K562 (cell line): ENCODE measurements around the gene VWA3A. TPM values are rescaled to one million over a fixed set of nuclear protein-coding genes. Genes with fewer than 3 reads are reported as not detected.

ENCODE experiments used
- ATAC-seq: fragments of 200-7000 bp; cut with Tn5 transposase; 3 replicates; pipeline ENCODE4 v1.9.1; 2020; ENCODE audit warnings: moderate library complexity
- BruUV-seq: library from RNA; stranded (reverse); fragments of 400-500 nt; replicated peaks from 2 replicates; lab custom pipeline; 2021; lab: Mats Ljungman, UMichigan
- CTCF ChIA-PET: fragments of 300-600 bp; formaldehyde crosslinking; extraction: SDS; loops from one replicate; lab custom pipeline; 2021; ENCODE audit warnings: low intra/inter-chr PET ratio; lab: Yijun Ruan, JAX
- POLR2A ChIA-PET: fragments of 300-600, 350-650 bp; sonication (Branson Sonifier 250); formaldehyde crosslinking; extraction: SDS; loops from one replicate; lab custom pipeline; 2021; ENCODE audit warnings: antibody characterized with exemption, inconsistent platforms; lab: Yijun Ruan, JAX
- DNase-seq, 4 experiments: peaks; one replicate each; pipeline versions ENCODE4 v3.0.0 to v3.0.0-alpha.2; 2011 to 2018; ENCODE audit warnings: low spot score in 3 of 4, mixed read lengths in 3 of 4; ENCODE audit errors: extremely low read depth in 1 of 4
- FAIRE-seq: peaks from 2 replicates; lab custom pipeline; 2011; peaks lifted over from hg19 to GRCh38; lab: Jason Lieb, UNC
- H2AFZ ChIP-seq: 2 replicates; pipeline ENCODE4 v1.6.0; 2011; ENCODE audit warnings: low read depth, low read length, control low read depth, inconsistent platforms
- H3K27ac ChIP-seq: fragments of 200-600 bp; 3 replicates; pipeline ENCODE4 v1.8.0; 2011; ENCODE audit warnings: low read depth, mild to moderate bottlenecking, control low read depth, inconsistent platforms, low read length, moderate library complexity, mixed read lengths; ENCODE audit errors: extremely low read depth
- H3K27me3 ChIP-seq, 2 experiments: fragments of 300-600 bp in 1 of 2; 2 replicates in 1 of 2; 3 replicates in 1 of 2; pipeline versions ENCODE4 v1.6.0 to v1.8.0; 2011; ENCODE audit warnings: inconsistent platforms in 2 of 2, low read length in 2 of 2, mild to moderate bottlenecking in 1 of 2, mixed read lengths in 1 of 2, moderate library complexity in 1 of 2; ENCODE audit not compliant: control insufficient read depth in 2 of 2, insufficient read depth in 2 of 2
- H3K36me3 ChIP-seq: fragments of 300-600 bp; 3 replicates; pipeline ENCODE4 v1.8.0; 2011; ENCODE audit warnings: mild to moderate bottlenecking, low read length, inconsistent platforms; ENCODE audit not compliant: control insufficient read depth, insufficient read depth
- H3K4me1 ChIP-seq, 2 experiments: fragments of 200-600 bp in 1 of 2; replicated peaks in 1 of 2; 2 replicates in 1 of 2; 3 replicates in 1 of 2; pipeline versions ENCODE4 v1.5.1 to v1.8.0; 2011; ENCODE audit warnings: inconsistent platforms in 2 of 2, low read length in 2 of 2, mild to moderate bottlenecking in 1 of 2, mixed read lengths in 1 of 2, moderate library complexity in 1 of 2; ENCODE audit not compliant: control insufficient read depth in 2 of 2, insufficient read depth in 2 of 2
- H3K4me2 ChIP-seq: 2 replicates; pipeline ENCODE4 v1.6.1; 2011; ENCODE audit warnings: low read length, control low read depth, inconsistent platforms, mixed read lengths; ENCODE audit not compliant: insufficient read depth
- H3K4me3 ChIP-seq: fragments of 200-600 bp; sonication (generic), shearing (Covaris generic); 2 replicates; pipeline ENCODE4 v1.5.1; 2016; ENCODE audit warnings: control low read depth, inconsistent platforms
- H3K79me2 ChIP-seq: fragments of 200-600 bp; 3 replicates; pipeline ENCODE4 v1.8.0; 2011; ENCODE audit warnings: low read length, inconsistent platforms; ENCODE audit not compliant: control insufficient read depth, insufficient read depth
- H3K9ac ChIP-seq, 2 experiments: 2 replicates each; pipeline versions ENCODE4 v1.6.0 to v1.6.1; 2011; ENCODE audit warnings: low read depth in 2 of 2, low read length in 2 of 2, control low read depth in 1 of 2, inconsistent platforms in 1 of 2, mild to moderate bottlenecking in 1 of 2, mixed read lengths in 1 of 2; ENCODE audit not compliant: insufficient read depth in 1 of 2
- H3K9me1 ChIP-seq: one replicate; pipeline ENCODE4 v1.6.0; 2011; ENCODE audit warnings: inconsistent platforms, mild to moderate bottlenecking, low read length, moderate library complexity; ENCODE audit not compliant: control insufficient read depth, insufficient read depth
- H3K9me3 ChIP-seq: replicated peaks from 2 replicates; pipeline ENCODE4 v1.5.1; 2011; ENCODE audit warnings: low read depth, low read length, inconsistent platforms; ENCODE audit not compliant: control insufficient read depth, insufficient read depth
- H4K20me1 ChIP-seq: replicated peaks from 2 replicates; pipeline ENCODE4 v1.6.1; 2011; ENCODE audit warnings: low read length, inconsistent platforms, mixed read lengths; ENCODE audit not compliant: control insufficient read depth, insufficient read depth
- ARID3A ChIP-seq: IDR thresholded peaks from 2 replicates; pipeline ENCODE4 v1.6.1; 2012; ENCODE audit warnings: low read depth, low read length, improper control_type of control experiment, borderline replicate concordance
- ELF1 ChIP-seq: fragments of 200-800 bp; sonication (Bioruptor generic); IDR thresholded peaks from 2 replicates; pipeline ENCODE4 v1.6.1; 2016; ENCODE audit warnings: missing genetic modification characterization, missing compliant biosample characterization
- ELF4 ChIP-seq: fragments of 450-650 bp; formaldehyde crosslinking; IDR thresholded peaks from 2 replicates; pipeline ENCODE4 v1.4.0; 2022; ENCODE audit warnings: missing genetic modification characterization
- FOXA1 ChIP-seq: fragments of 450-650 bp; IDR thresholded peaks from 2 replicates; pipeline ENCODE4 v1.6.1; 2016; ENCODE audit warnings: mild to moderate bottlenecking, borderline replicate concordance
- HDAC1 ChIP-seq, 2 experiments: fragments of 450-650 bp; IDR thresholded peaks; 2 replicates each; pipeline ENCODE4 v1.6.1; 2016 to 2017; ENCODE audit warnings: inconsistent platforms in 1 of 2, mild to moderate bottlenecking in 1 of 2, moderate library complexity in 1 of 2
- NR1H2 ChIP-seq: sonication (generic); formaldehyde crosslinking; IDR thresholded peaks from 2 replicates; pipeline ENCODE4 v1.4.0; 2020; ENCODE audit warnings: mild to moderate bottlenecking, missing genetic modification reagents
- NR2F6 ChIP-seq: fragments of 450-650 bp; formaldehyde crosslinking; IDR thresholded peaks from 2 replicates; pipeline ENCODE4 v1.4.0; 2020; ENCODE audit warnings: mild to moderate bottlenecking
- NRF1 ChIP-seq, 2 experiments: fragments of 450-650 bp; IDR thresholded peaks in 1 of 2; conservative IDR thresholded peaks in 1 of 2; 2 replicates each; pipeline ENCODE4 v1.6.1; 2014; ENCODE audit warnings: mild to moderate bottlenecking in 2 of 2
- PML ChIP-seq: IDR thresholded peaks from 2 replicates; pipeline ENCODE4 v1.6.1; 2012; ENCODE audit warnings: low read length, inconsistent platforms
- RBM34 ChIP-seq: fragments of 200-400 bp; formaldehyde crosslinking; IDR thresholded peaks from 2 replicates; pipeline ENCODE4 v1.6.1; 2018; ENCODE audit warnings: low read length, borderline replicate concordance; ENCODE audit not compliant: insufficient read depth
- YY1 ChIP-seq, 3 experiments: IDR thresholded peaks; 2 replicates each; pipeline ENCODE4 v1.6.1; 2011; ENCODE audit warnings: low read length in 2 of 3, mild to moderate bottlenecking in 2 of 3, moderate library complexity in 2 of 3, borderline replicate concordance in 1 of 3, control low read depth in 1 of 3, low read depth in 1 of 3; ENCODE audit not compliant: insufficient read depth in 3 of 3, insufficient replicate concordance in 2 of 3, control insufficient read depth in 1 of 3, insufficient read length in 1 of 3; ENCODE audit errors: extremely low read depth in 1 of 3
- ZNF184 ChIP-seq: sonication (generic); formaldehyde crosslinking; IDR thresholded peaks from 2 replicates; pipeline ENCODE4 v1.5.0; 2020; ENCODE audit warnings: missing genetic modification reagents
- ZNF212 ChIP-seq: fragments of 450-650 bp; formaldehyde crosslinking; IDR thresholded peaks from 2 replicates; pipeline ENCODE4 v1.4.0; 2020; ENCODE audit warnings: mild to moderate bottlenecking
- ZNF24 ChIP-seq: fragments of 450-650 bp; IDR thresholded peaks from 2 replicates; pipeline ENCODE4 v1.6.1; 2016
- ZNF583 ChIP-seq: fragments of 250-450 bp; sonication (Bioruptor Pico); IDR thresholded peaks from 2 replicates; pipeline ENCODE4 v1.4.0; 2020
- ZNF766 ChIP-seq: fragments of 200-800 bp; sonication (Bioruptor generic); conservative IDR thresholded peaks from 2 replicates; pipeline ENCODE4 v1.6.1; 2016; ENCODE audit warnings: missing genetic modification characterization, missing compliant biosample characterization
- WGBS: fragments of 100-300 bp; shearing (Covaris generic); methylation state at CpG from one replicate; pipeline ENCODE4 v1.1.6; 2016; ENCODE audit warnings: low coverage, mixed read lengths; ENCODE audit not compliant: insufficient coverage; ENCODE audit errors: missing lambda C conversion rate; 5-methylcytosine and 5-hydroxymethylcytosine counted together
- in situ Hi-C: fragments of 300-500 bp; cut with MboI; formaldehyde crosslinking; loops from 4 replicates; pipeline ENCODE4 v1.15.0; 2018; ENCODE audit warnings: inconsistent platforms, mixed read lengths
- intact Hi-C: fragments of 100-400 bp; cut with micrococcal nuclease; formaldehyde crosslinking; loops from 2 replicates; pipeline ENCODE4 v1.14.2; 2022
- polyA plus RNA-seq, 8 experiments: library from polyadenylated mRNA; depleted of rRNA in 4 of 8; stranded (reverse) in 5 of 8; unstranded in 3 of 8; fragments of >200 nt; fragmentation: Nextera tagmentation in 2 of 8; fragmentation: Illumina TruSeq in 1 of 8; extraction: Ambion mirVana in 2 of 8; extraction: Trizol in 1 of 8; gene quantifications; 2 replicates each; pipeline versions ENCODE4 v1.2.1 to v1.2.3, GENCODE V29; 2011 to 2014; ENCODE audit warnings: inconsistent platforms in 1 of 8, missing spikeins in 1 of 8
- total RNA-seq, 7 experiments: library from RNA; depleted of rRNA in 6 of 7; stranded (reverse); fragments of >200 nt in 6 of 7; fragmentation: Illumina TruSeq in 2 of 7; extraction: Trizol in 2 of 7; gene quantifications; 2 replicates each; pipeline versions ENCODE4 v1.2.1 to v1.2.3, GENCODE V29; 2011 to 2021; ENCODE audit warnings: low replicate concordance in 1 of 7
- TF ChIP-seq, protein P1 (sequence below): fragments of 450-650 bp; formaldehyde crosslinking; IDR thresholded peaks from 2 replicates; pipeline ENCODE4 v1.4.0; 2020; ENCODE audit warnings: mild to moderate bottlenecking

VWA3A gene
- total and polyA plus RNA-seq, 9 of the 15 experiments (the other 6 are each of a cell fraction or from before 2014, with no cell fraction given) = not detected

DNA sequence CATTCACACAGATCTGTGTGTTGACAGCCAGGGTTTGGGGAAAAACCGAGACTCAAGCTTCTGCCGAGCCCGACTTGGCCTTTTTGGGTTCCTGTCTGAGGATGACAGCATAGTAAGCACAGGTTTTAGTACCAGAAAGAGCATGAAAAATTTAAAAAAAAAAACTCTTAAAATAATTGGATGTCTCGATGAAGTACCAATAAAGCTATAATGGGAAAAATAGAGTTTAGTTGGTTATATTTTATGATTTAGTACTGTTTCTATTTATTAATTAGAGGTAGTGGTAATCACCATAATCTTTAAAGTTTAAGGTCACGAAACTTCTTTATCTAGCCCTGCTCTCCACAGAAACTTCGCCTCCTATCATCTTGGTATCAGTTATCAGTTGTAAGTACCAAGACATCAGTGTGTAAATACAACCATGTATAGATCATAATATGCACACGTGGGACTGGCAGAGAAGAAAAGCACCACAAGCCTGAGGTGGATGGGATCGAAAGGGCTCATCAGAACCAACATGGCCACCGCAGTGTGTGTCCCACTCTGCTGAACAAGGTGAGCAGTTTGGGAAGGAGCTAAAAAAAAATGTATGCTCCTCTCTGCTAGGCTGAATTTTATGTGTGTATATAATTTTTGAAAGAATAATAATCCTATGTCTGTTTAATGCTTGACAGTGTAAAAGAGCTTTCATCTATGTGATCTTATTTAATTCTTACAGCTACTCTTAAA, 99.4 kb downstream of the VWA3A start (continued):
- TF ChIP-seq YY1 (IDR thresholded peaks at IDR 0.05; ENCODE audit: borderline replicate concordance in 1 of 3, control insufficient read depth in 1 of 3, extremely low read depth in 1 of 3, insufficient read depth in 3 of 3, insufficient read length in 1 of 3, insufficient replicate concordance in 2 of 3, low read depth in 1 of 3, low read length in 2 of 3) (peak; percentile 59 to 91 (median 68)), ELF4 (CRISPR knock-in tag) (0 out of 2 replicates have a peak, but pooled peaks have one; percentile 5), PML (peak; percentile 8; the same call in 1 of the 2 replicates), NRF1 (conservative IDR thresholded peaks at IDR 0.05 in 1 of 2, IDR thresholded peaks at IDR 0.05 in 1 of 2) (peak; percentile 19 to 57)
- TF ChIP-seq, protein P1, sequence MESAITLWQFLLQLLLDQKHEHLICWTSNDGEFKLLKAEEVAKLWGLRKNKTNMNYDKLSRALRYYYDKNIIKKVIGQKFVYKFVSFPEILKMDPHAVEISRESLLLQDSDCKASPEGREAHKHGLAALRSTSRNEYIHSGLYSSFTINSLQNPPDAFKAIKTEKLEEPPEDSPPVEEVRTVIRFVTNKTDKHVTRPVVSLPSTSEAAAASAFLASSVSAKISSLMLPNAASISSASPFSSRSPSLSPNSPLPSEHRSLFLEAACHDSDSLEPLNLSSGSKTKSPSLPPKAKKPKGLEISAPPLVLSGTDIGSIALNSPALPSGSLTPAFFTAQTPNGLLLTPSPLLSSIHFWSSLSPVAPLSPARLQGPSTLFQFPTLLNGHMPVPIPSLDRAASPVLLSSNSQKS (CRISPR knock-in tag) = no peak

DNA sequence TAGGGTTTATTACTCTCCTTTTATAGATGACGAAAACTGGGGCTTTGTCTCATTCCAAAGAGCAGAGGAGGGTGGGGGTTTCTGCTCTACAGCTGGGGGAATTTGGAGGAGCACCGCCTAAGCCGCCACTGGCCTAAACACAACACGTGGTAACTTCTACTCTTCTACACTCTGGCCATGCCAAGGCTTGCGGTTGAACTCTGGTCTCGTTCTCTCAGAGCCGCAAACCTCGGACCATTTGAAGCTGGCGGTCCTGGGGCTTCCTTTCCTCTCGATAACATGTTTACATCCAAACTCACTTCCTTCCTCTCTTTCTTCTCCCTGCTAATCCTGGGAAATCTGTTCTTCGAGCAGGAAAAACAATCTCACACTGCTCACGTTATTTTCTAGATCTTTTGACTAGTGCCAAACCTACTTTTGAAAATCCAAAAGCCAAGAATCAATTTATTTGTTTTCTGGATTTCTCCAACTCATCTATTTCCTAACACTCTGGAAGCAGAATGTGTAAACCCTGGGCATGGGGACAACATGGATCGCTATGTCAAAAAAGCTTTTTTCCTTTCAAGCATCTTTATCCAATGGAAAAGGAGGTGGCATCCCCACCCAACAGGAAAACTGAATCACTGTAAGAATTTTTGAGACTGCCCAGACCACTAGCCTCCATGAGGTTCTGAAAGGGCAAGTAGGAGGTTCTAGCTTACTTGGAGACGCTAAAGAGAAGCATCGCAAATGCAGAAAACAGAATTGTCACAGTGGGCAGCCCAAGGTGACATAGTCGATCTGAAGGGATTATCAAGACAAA, 100.1 kb downstream of the VWA3A start:
- Histone ChIP-seq H3K4me1 (peaks cover 25 to 32% of the 10 kb centered on the region in 2 experiments; a peak in 4 of 5 replicates), H2AFZ (peak overlapping the region; percentile 98), H3K27me3 (no peaks in the 10 kb centered on the region), H3K9me3 (no peaks in the 10 kb centered on the region), H3K9me1 (no peaks in the 10 kb centered on the region), H3K4me2 (peak overlapping the region; percentile 95), H3K36me3 (no peaks in the 10 kb centered on the region; the same call in 2 of the 3 replicates), H3K9ac (peak overlapping the region; percentile 32 to 92; a peak in 3 of 4 replicates), H3K27ac (peak overlapping the region; percentile 96), H4K20me1 (no peaks in the 10 kb centered on the region), H3K4me3 (peak overlapping the region; percentile 57), H3K79me2 (no peaks in the 10 kb centered on the region; the same call in 2 of the 3 replicates)
- BruUV-seq = no TSS peak
- DNase-seq = peak; percentile 57 to 81 (median 60)
- FAIRE-seq = peak; percentile 61
- intact Hi-C loops (no loop called here), in situ Hi-C loops (no loop called here)
- ChIA-PET CTCF (no interaction called here), POLR2A (interaction anchor here (0.5 to 2.4 kb wide), 9 partner anchors 9 to 117 kb away, joined by 3 to 13 read pairs (median 3); partner anchors contain the start of gene POLR3E)
- 22% methylated on average over 16 of the region's 16 CpGs for WGBS
- ATAC-seq = peak; percentile 16
- TF ChIP-seq NR1H2 (CRISPR knock-in tag) (no peak), ELF1 (tag) (no peak), FOXA1 (no peak), ZNF184 (CRISPR knock-in tag) (no peak), ZNF24 (no peak), RBM34 (no peak), ZNF766 (CRISPR knock-in tag) (0 out of 2 replicates have a peak, but pooled peaks have one; percentile 67), HDAC1 (IDR thresholded peaks at IDR 0.05) (0 out of 4 replicates have a peak, but pooled peaks of 1 of the 2 experiments have one; percentile 25), ZNF583 (CRISPR knock-in tag) (no peak), NR2F6 (no peak), ZNF212 (CRISPR knock-in tag) (no peak), ARID3A (no peak)
